GM06990 (cell line): ENCODE results near the gene IL16.

Experiments
- DNase-seq: peaks from one replicate; pipeline ENCODE4 v3.0.0-alpha.2; 2011; ENCODE audit not compliant: insufficient read length; ENCODE audit errors: extremely low read depth
- H3K27me3 ChIP-seq: replicated peaks from 2 replicates; pipeline ENCODE4 v1.6.0; 2011; ENCODE audit warnings: low read length; ENCODE audit not compliant: control insufficient read depth, insufficient read depth
- H3K36me3 ChIP-seq: 2 replicates; pipeline ENCODE4 v1.5.1; 2011; ENCODE audit warnings: low read length; ENCODE audit not compliant: control insufficient read depth, insufficient read depth
- H3K4me3 ChIP-seq: replicated peaks from 2 replicates; pipeline ENCODE4 v1.5.1; 2011; ENCODE audit warnings: low read depth, mild to moderate bottlenecking, control low read depth, low read length
- CTCF ChIP-seq: IDR thresholded peaks from 2 replicates; pipeline ENCODE4 v1.5.1; 2011; ENCODE audit warnings: low read length, control low read depth, mild to moderate bottlenecking, inconsistent platforms; ENCODE audit not compliant: insufficient read depth, poor library complexity, severe bottlenecking

The IL16 gene

GRCh38 chr15:81254277-81254915 is 57.7 kb downstream of the IL16 start:
- peaks cover 1% of the 10 kb centered on the region for H3K27me3 ChIP-seq

GRCh38 chr15:81254916-81255290 is 58.2 kb downstream of the IL16 start:
- Histone ChIP-seq H3K36me3 (no peaks in the 10 kb centered on the region), H3K27me3 (peaks cover 1% of the 10 kb centered on the region), H3K4me3 (no peak overlapping the region)
- no peak for TF ChIP-seq CTCF
- DNase-seq, result no peak

More at GRCh38 chr15:81254277-81254915, 57.7 kb downstream of the IL16 start:
- TF ChIP-seq CTCF, result no peak
- Histone ChIP-seq H3K36me3 (no peaks in the 10 kb centered on the region), H3K4me3 (no peak overlapping the region)
- DNase-seq, result no peak

GRCh38 chr15:81255315-81255957 is 58.8 kb downstream of the IL16 start:
- no peak for DNase-seq
- H3K36me3 ChIP-seq, result no peaks in the 10 kb centered on the region

GRCh38 chr15:81255958-81256320 is 59.3 kb downstream of the IL16 start:
- peaks cover 1% of the 10 kb centered on the region for H3K27me3 ChIP-seq
- no peaks in the 10 kb centered on the region for H3K36me3 ChIP-seq
- TF ChIP-seq CTCF, result no peak
- DNase-seq, result no peak
- no peak overlapping the region for H3K4me3 ChIP-seq

More at GRCh38 chr15:81255315-81255957, 58.8 kb downstream of the IL16 start:
- TF ChIP-seq CTCF, result no peak
- no peak overlapping the region for H3K4me3 ChIP-seq
- peaks cover 1% of the 10 kb centered on the region for H3K27me3 ChIP-seq

- H3K27me3 ChIP-seq, result peaks cover 1% of the 10 kb centered on the region
- H3K4me3 ChIP-seq, result no peak overlapping the region
- no peak for TF ChIP-seq CTCF
- DNase-seq, result no peak
- no peaks in the 10 kb centered on the region for H3K36me3 ChIP-seq
These were observed 60.2 kb downstream of the IL16 start for GRCh38 chr15:81256916-81257315.
